ENCODE results near the gene GYPE.
"Not testable (repeated sequence)": the region's sequence is repeated elsewhere in the genome, so short reads cannot be mapped to it uniquely, and the experiment has no call there.

GYPE gene

DNA sequence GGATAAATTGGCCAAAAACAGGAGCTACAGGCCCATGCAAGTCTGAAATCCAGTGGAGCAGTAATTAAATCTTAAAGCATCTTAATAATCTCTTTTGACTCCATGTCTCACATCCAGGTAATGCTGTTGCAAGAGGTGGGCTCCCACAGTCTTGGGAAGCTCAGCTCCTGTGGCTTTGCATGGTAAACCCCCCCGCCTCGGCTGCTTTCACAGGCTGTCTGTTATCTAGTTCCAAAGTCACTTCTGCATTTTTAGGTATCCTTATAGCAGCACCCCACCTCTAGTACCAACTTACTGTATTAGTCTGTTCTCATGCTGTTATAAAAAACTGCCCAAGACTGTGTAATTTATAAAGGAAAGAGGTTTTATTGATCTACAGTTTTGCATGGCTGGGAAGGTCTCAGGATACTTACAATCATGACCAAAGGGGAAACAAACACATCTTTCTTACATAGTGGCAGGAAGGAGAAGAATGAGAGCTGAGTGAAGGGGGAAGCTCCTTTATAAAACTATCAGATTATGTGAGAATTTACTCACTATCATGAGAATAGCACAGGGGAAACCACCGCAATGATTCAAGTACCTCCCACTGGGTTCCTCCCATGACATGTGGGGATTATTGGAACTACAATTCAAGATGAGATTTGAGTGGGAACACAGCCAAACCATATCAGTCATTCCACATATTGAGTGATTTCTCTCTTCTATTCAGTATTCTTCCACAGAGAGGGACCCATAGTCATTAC, 34.7 kb downstream of the GYPE start:
- not testable (repeated sequence) for DNase-seq (ENCODE audit: low spot score)

DNA sequence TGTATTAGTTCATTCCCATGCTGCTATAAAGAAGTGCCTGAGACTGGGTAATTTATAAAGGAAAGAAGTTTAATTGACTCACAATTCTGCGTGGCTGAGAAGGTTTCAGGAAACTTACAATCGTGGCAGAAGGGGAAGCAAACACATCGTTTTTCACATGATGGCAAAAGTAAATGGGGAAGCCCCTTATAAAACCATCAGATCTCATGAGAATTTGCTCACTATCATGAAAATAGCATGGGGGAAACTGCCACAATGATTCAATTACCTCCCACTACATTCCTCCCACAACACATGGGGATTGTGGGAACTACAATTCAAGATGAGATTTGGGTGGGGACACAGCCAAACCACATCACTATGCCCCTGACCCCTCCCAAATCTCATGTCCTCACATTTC, 35.4 kb downstream of the GYPE start:
- not testable (repeated sequence) for DNase-seq (ENCODE audit: low spot score)

DNA sequence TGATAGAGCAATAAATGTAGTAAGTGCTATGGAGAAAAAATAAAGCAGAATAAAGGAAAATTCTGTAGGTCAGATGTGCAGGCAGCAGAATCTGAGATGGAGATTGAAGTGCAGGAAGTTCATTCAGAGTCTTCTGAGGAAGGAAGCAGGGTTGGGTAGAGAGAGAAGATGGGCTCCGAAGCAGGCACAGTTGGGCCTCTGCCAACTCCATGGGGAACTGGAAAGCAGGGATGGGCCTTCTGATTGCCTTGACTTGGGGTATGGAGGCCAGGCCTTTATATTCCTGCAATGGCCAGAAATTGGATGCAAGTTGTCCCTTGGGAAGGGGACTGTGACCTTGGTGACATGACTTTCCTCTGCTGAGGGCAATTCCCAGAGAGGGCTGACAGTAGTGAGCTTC, 42.6 kb downstream of the GYPE start:
- DNase-seq (ENCODE audit: low spot score), result not testable (repeated sequence)

DNA sequence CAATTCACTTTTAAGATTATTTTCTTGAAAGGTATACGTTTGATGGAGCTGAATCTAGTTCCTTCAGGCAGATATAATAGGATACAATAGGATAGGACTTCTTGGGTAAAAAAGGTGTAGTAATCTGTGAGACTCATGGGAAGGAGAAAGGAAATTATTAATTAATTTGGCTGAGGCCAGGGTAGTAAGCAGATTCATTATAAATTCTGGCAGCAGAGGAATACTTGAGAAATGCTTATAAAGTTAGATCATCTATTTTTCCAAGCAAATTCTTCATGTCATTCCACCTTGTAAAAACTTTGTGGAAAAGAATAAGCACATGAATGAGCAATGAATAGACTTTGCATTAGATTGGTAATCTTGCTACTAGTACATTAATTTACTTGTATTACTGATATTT, 46.9 kb downstream of the GYPE start:
- no peak for DNase-seq (ENCODE audit: low spot score)

DNA sequence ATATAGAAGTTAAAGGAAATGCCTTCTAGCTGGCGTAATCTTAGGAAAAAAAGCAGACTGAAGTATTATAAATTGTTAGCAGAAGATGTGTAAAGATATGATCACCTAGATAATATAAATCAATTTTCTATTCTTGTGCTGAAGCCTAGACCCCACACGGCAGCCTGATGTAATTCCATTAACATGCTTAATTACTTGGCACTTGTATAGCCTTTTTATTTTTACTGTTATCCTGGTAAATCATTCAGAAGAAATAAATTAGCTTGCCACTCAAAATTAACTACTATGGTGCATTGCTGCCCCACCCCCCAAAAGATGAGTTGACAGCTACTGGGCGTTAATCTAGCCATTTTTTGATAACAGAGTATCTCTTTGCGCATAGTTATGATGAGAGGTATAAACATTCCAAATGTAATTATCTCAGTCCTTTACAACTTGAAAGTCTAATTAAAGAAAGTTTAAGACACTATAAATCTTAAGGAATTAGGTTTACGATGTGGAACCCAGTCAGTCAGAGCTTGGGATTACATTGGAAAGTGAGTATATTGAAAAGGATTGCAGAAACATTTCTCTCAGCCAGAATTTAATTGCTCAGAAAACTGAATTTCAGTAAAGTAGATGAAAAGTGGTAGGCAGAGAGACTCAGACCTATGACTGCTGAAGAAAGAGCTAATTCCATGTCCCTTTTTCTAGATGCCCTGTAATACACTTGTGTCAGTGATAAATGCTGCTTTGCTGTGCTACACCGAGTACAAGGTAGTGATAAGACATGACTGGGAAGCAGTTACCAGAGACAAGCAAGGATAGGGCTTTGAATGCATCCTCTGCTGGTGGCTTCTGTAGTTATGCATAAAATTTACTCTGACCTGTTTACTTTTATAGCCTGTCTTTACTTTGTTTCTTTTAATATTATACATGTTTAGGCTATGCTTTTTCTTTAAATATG, 47.7 kb downstream of the GYPE start:
- DNase-seq (ENCODE audit: low spot score), result not testable (repeated sequence)

DNA sequence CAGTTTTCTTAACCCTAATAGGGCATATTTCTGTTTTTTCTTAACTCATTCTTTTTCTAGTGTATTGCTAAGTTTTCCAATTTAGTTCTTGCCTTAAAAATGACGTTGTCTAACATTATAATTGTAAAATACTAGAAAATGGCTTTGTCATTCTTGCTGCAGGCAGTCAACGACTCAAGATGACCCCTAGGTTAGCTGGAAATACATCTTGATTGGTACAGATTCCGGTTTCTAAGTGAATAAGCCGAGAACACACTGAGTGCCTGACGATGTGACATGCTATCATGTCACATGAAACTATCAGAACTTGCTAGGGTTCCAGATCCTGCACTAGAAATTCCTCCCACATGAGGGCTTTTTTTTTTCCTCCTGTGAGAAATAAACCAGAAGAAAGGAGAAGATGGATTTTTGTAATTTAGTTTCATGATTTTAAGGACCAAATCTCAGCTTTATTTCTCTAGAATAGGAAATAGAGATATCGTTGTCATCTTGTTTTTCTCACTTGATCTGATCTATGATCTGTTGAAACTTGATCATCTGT, 49.3 kb downstream of the GYPE start:
- DNase-seq (ENCODE audit: low spot score), result not testable (repeated sequence)

DNA sequence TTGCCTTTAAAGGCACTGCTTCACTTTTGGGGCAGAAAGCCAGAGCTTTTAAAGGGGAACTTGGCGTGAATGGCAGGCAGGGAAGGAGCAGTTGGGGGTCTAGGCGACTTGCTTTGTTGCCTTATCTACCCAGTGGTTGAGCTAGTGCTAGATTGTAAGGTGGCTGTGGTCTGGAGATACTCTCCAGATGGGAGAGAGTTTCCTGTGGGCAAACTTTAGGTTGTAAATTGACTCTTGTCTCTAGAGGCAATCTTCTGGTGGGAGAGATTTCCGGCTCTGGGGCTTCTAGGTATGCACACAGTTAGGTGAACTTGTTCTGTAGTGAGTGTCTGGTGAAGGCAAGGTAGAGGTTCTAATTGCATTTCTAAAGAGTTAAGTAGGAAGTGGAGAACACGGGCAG, 50.7 kb downstream of the GYPE start:
- not testable (repeated sequence) for DNase-seq (ENCODE audit: low spot score)

DNA sequence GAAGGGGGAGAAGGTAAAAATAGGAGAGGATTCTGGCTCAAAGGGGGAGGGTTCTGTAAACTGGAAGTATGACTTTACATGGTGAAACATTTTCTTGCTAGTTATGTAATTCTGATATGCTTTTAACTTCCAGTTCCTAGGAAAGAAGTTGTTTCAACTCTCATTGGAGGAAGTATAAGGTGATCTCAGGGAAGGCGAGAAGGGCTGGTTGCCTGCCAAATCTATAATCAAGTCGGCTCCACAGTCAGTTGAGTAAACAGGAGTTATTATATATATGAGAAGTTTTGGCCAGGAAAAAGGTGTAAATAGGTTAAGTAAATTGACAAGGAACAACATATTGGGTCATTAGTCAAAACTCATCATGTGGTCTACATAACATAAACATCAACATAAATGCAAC, 56.1 kb downstream of the GYPE start:
- not testable (repeated sequence) for DNase-seq (ENCODE audit: low spot score)

DNA sequence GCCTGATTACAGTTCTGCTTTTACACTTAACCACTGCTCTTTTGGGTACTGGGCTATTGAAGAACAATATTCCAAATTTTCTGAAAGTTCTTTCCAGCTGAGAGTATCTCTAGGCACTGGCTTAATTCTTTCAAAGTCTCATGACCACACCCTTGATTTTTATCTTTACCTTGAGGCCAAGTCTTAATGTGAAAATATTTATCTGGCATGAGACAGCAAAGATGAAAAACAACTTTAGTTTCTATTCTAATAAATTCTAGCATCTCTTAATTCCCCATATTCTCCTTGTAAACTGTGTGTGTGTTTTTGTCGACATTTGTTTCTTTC, 61.9 kb downstream of the GYPE start:
- not testable (repeated sequence) for DNase-seq (ENCODE audit: low spot score)

DNA sequence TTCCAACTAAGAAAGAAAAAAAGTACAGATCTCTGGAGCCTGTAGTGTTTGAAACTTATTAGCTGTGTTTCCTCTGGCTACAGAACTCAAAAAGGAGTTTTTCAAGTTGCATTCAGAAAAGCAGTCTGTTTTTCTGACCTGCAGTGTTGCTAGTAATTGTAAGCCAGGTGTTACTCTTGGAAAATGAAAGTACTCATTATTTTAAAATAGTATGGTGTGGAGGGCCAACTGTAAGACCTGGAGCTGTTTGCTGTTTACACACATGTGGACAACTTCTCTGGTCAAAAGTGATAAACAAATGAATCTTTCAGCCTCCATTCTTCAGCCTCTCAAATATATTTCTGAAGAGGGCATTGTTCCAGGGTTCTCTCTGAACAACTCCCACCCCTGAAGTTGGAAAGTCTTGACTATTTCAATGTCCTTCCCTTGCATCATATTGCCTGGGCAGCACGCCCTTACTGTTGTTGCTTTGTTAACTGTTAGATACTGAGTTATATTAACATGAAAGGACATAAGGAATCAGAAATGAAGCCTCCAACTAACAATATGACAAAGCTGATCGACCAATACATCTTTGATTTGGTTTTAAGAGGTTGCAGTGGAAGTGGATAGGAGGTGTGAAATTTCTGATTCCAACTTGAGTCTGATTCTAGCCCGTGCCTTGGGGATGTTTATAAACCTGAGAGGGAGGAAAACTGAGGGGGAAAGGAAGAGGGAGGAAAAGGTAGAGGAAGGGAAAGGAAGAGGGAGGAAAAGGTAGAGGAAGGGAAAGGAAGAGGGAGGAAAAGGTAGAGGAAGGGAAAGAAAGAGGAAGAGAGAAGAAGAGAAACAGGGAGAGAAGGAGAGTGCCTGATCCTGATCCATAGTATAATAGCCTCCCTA, 62.5 kb downstream of the GYPE start:
- DNase-seq (ENCODE audit: low spot score), result not testable (repeated sequence)

DNA sequence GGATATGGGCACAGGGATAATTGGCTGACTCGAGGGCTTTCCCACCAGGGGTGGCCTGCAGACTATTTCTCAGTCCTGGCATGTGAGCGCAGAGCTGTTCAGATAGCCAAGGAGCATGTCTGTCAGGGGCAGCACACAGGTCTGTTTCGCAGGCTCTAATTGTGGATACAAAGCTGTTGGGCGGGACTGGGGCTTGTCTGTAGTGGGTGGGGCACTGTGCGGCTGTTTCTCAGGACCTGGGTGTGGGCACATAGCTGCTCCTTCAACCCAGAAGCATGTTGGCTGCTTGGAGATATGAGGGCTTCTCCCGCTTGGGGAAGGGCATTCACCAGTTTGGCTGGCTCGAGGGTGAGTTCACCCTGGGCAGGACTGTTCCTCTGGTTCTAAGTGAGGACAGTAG, 65.9 kb downstream of the GYPE start:
- not testable (repeated sequence) for DNase-seq (ENCODE audit: low spot score)

DNA sequence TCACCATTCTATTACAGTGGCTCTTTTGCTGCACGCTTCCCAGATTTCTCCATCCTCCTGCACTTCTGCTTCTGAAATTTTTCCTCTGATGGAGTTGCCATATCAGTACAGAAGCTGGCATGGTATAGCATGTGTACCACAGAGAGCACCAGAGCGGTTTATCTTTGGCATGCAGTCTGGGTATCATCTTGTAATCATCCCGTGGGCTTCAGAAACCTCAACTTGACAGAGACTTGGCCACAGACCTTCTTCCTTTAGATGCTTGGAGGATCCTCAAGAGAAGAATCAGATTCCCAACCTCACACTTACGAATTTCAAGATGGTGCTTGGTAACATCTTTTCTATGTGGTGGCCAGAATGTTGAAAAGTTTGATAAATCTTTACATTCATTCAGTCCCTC, 71.2 kb downstream of the GYPE start:
- not testable (repeated sequence) for DNase-seq (ENCODE audit: low spot score)

DNA sequence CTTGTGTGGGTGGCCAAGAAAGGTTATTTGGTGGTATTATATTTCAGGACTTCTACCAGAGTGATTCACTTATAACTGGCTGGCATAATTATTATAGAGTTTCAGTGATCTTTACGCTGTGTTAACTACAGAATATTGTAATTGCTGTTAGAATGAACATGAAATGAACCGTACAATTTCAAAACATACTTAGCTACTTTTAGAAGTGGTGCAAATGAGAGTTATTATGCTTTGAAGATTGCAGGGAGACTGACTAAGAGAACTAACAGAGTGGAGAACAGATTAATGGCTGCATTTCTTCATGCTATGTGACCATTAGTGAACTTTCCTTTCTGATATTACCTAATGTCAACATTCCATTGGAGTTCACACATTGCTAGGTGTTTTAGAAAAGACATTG, 71.7 kb downstream of the GYPE start:
- not testable (repeated sequence) for DNase-seq (ENCODE audit: low spot score)

DNA sequence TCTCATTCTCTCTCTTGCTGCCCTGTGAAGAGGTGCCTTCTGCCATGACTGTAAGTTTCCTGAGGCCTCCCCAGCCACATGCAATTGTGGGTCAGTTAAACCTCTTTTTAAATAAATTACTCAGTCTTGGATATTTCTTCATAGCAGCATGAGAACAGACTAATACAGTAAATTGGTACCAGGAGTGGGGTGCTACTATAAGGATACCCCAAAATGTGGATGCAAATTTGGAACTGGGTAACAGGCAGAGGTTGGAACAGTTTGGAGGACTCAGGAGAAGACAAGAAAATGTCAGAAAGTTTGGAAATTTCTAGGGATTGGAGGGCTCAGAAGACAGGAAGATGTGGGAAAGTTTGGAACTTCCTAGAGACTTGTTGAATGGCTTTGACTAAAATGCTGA, 74.8 kb downstream of the GYPE start:
- DNase-seq (ENCODE audit: low spot score), result not testable (repeated sequence)

DNA sequence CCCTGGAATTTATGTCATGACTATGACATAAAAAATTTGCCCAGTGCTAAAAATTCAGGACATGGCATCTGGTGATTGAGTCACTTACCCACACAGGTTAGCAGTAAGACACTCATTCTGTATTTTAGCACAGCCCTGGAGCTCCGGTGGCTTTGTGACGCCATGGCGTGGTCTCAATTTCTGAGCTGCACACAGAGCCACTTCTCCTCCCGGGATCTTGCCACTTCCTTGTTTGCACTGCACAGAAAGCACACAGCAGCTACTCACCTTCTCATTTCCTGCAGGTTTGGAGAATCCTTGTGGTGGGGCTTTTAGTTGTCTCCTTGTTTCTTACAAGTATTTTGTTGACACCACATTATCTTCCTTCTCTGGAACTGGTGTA, 76.1 kb downstream of the GYPE start:
- not testable (repeated sequence) for DNase-seq (ENCODE audit: low spot score)

All from iPS-NIHi11 (cell line).